Smooth muscle cell (in vitro differentiated cells): Measurements from ENCODE around the gene OR5K3. TPM values are rescaled to one million over a fixed set of nuclear protein-coding genes. Genes with fewer than 3 reads are reported as not detected.

Experiments
- DNase-seq: peaks from one replicate; lab custom pipeline; 2025; ENCODE audit not compliant: unreplicated experiment; lab: John Stamatoyannopoulos, UW
- H2AFZ ChIP-seq: fragments of 200-600 bp; sonication (generic); 2 replicates; pipeline ENCODE4 v1.6.0; 2016; ENCODE audit warnings: antibody characterized with exemption, low read depth, mild to moderate bottlenecking
- H3F3A ChIP-seq: fragments of 200-600 bp; sonication (generic); 2 replicates; pipeline ENCODE4 v1.6.0; 2017; ENCODE audit warnings: antibody characterized with exemption, low read depth
- H3K27ac ChIP-seq: fragments of 200-600 bp; sonication (generic); 2 replicates; pipeline ENCODE4 v1.5.1; 2016; ENCODE audit warnings: low read depth, mild to moderate bottlenecking
- H3K27me3 ChIP-seq: fragments of 200-600 bp; sonication (generic); 2 replicates; pipeline ENCODE4 v1.6.1; 2016; ENCODE audit warnings: low read depth, mild to moderate bottlenecking
- H3K36me3 ChIP-seq: fragments of 200-600 bp; sonication (generic); 2 replicates; pipeline ENCODE4 v1.5.1; 2016; ENCODE audit warnings: low read depth
- H3K4me1 ChIP-seq: fragments of 200-600 bp; sonication (generic); 2 replicates; pipeline ENCODE4 v1.5.1; 2016; ENCODE audit warnings: low read depth
- H3K4me2 ChIP-seq: fragments of 200-600 bp; sonication (generic); 2 replicates; pipeline ENCODE4 v1.6.0; 2016; ENCODE audit warnings: mild to moderate bottlenecking
- H3K4me3 ChIP-seq: fragments of 200-600 bp; sonication (generic); 2 replicates; pipeline ENCODE4 v1.5.1; 2016; ENCODE audit warnings: mild to moderate bottlenecking
- H3K79me2 ChIP-seq: fragments of 200-600 bp; sonication (generic); 2 replicates; pipeline ENCODE4 v1.6.0; 2016; ENCODE audit warnings: low read depth, mild to moderate bottlenecking
- H3K9ac ChIP-seq: fragments of 200-600 bp; sonication (generic); 2 replicates; pipeline ENCODE4 v1.6.0; 2016; ENCODE audit warnings: low read depth
- H3K9me3 ChIP-seq: fragments of 200-600 bp; sonication (generic); replicated peaks from 2 replicates; pipeline ENCODE4 v1.5.1; 2016; ENCODE audit warnings: low read depth
- H4K20me1 ChIP-seq: fragments of 200-600 bp; sonication (generic); 2 replicates; pipeline ENCODE4 v1.6.0; 2016; ENCODE audit warnings: low read depth
- CTCF ChIP-seq: fragments of 200-600 bp; sonication (generic); IDR thresholded peaks from 2 replicates; pipeline ENCODE4 v1.5.1; 2017; ENCODE audit warnings: borderline replicate concordance, mild to moderate bottlenecking, antibody characterized with exemption; ENCODE audit not compliant: insufficient read depth, poor library complexity, severe bottlenecking
- WGBS: methylation state at CpG from one replicate; pipeline ENCODE4 v1.1.7; 2016; ENCODE audit warnings: low lambda C conversion rate; 5-methylcytosine and 5-hydroxymethylcytosine counted together
- polyA plus RNA-seq: library from polyadenylated mRNA; unstranded; fragments of >200 nt; fragmentation: Nextera tagmentation; extraction: Ambion mirVana; gene quantifications from 2 replicates; pipeline ENCODE4 v1.2.1, GENCODE V29; 2016
- total RNA-seq: library from RNA; depleted of rRNA; stranded (reverse); fragments of >200 nt; gene quantifications from 2 replicates; pipeline ENCODE4 v1.2.3, GENCODE V29; 2014

Gene OR5K3
- total and polyA plus RNA-seq, 2 experiments from 2014 or later = not detected

- Histone ChIP-seq H4K20me1 (no peaks in the 10 kb centered on the region), H2AFZ (no peak overlapping the region), H3F3A (no peaks in the 10 kb centered on the region), H3K27me3 (no peaks in the 10 kb centered on the region), H3K9ac (no peak overlapping the region), H3K4me3 (no peak overlapping the region), H3K9me3 (no peaks in the 10 kb centered on the region), H3K4me2 (no peak overlapping the region), H3K36me3 (no peaks in the 10 kb centered on the region), H3K79me2 (no peaks in the 10 kb centered on the region), H3K4me1 (no peaks in the 10 kb centered on the region), H3K27ac (no peak overlapping the region)
- TF ChIP-seq CTCF = no peak
- no peak for DNase-seq
- 38% methylated on average over 2 of the region's 2 CpGs for WGBS
These were observed 43.3 kb downstream of the OR5K3 start for GRCh38 chr3:98433764-98434163.

- 93% methylated on average over 4 of the region's 4 CpGs for WGBS
These were observed 43.9 kb downstream of the OR5K3 start for GRCh38 chr3:98434412-98434811.

GRCh38 chr3:98440283-98440682, 49.8 kb downstream of the OR5K3 start:
- H4K20me1 ChIP-seq = no peaks in the 10 kb centered on the region
- no peaks in the 10 kb centered on the region for H3F3A ChIP-seq
- TF ChIP-seq CTCF = no peak
- no peak overlapping the region for H2AFZ ChIP-seq
- no peaks in the 10 kb centered on the region for H3K9me3 ChIP-seq
- no peaks in the 10 kb centered on the region for H3K27me3 ChIP-seq
- DNase-seq = no peak
- no peak overlapping the region for H3K4me3 ChIP-seq
- no peaks in the 10 kb centered on the region for H3K79me2 ChIP-seq
- H3K27ac ChIP-seq = no peak overlapping the region
- no peaks in the 10 kb centered on the region for H3K36me3 ChIP-seq
- H3K9ac ChIP-seq = no peak overlapping the region
- no peak overlapping the region for H3K4me2 ChIP-seq
- H3K4me1 ChIP-seq = no peaks in the 10 kb centered on the region

More at GRCh38 chr3:98434412-98434811, 43.9 kb downstream of the OR5K3 start:
- H3K4me3 ChIP-seq = no peak overlapping the region
- H3K4me1 ChIP-seq = no peaks in the 10 kb centered on the region
- no peaks in the 10 kb centered on the region for H4K20me1 ChIP-seq
- no peaks in the 10 kb centered on the region for H3K27me3 ChIP-seq
- no peaks in the 10 kb centered on the region for H3K79me2 ChIP-seq
- H3K27ac ChIP-seq = no peak overlapping the region
- H3K9ac ChIP-seq = no peak overlapping the region
- H3K36me3 ChIP-seq = no peaks in the 10 kb centered on the region
- H2AFZ ChIP-seq = no peak overlapping the region
- H3K4me2 ChIP-seq = no peak overlapping the region
- DNase-seq = no peak
- TF ChIP-seq CTCF = no peak
- H3K9me3 ChIP-seq = no peaks in the 10 kb centered on the region
- H3F3A ChIP-seq = no peaks in the 10 kb centered on the region

Other genes starting within 250 kb of the OR5K3 start
- gene OR5H14, start 243.2 kb upstream of the OR5K3 start, total RNA-seq = not detected in 2 replicates
- gene OR5H14, start 243.2 kb upstream of the OR5K3 start, polyA plus RNA-seq = not detected in 2 replicates
- gene OR5H15, start 224.0 kb upstream of the OR5K3 start, total RNA-seq = not detected in 2 replicates
- not detected in 2 replicates for gene OR5H15, start 224.0 kb upstream of the OR5K3 start, polyA plus RNA-seq
- not detected in 2 replicates for gene OR5H6, start 126.4 kb upstream of the OR5K3 start, total RNA-seq
- gene OR5H6, start 126.4 kb upstream of the OR5K3 start, polyA plus RNA-seq = not detected in 2 replicates
- not detected in 2 replicates for gene OR5H2, start 108.2 kb upstream of the OR5K3 start, total RNA-seq
- gene OR5H2, start 108.2 kb upstream of the OR5K3 start, polyA plus RNA-seq = not detected in 2 replicates
- gene OR5K4, start 36.8 kb upstream of the OR5K3 start, total RNA-seq = not detected in 2 replicates
- not detected in 2 replicates for gene OR5K4, start 36.8 kb upstream of the OR5K3 start, polyA plus RNA-seq
- gene OR5K1, start 72.5 kb downstream of the OR5K3 start, total RNA-seq = not detected in 2 replicates
- gene OR5K1, start 72.5 kb downstream of the OR5K3 start, polyA plus RNA-seq = 0.05 TPM in 1 of 2 replicates, not detected in the other
- gene OR5K2, start 107.0 kb downstream of the OR5K3 start, total RNA-seq = not detected in 2 replicates
- gene OR5K2, start 107.0 kb downstream of the OR5K3 start, polyA plus RNA-seq = not detected in 2 replicates
- gene CLDND1, start 132.2 kb downstream of the OR5K3 start, total RNA-seq = 161 and 179 TPM in 2 replicates
- 99.9 and 111 TPM in 2 replicates for gene CLDND1, start 132.2 kb downstream of the OR5K3 start, polyA plus RNA-seq
- not detected in 2 replicates for gene GPR15, start 141.3 kb downstream of the OR5K3 start, total RNA-seq
- not detected in 2 replicates for gene GPR15, start 141.3 kb downstream of the OR5K3 start, polyA plus RNA-seq
- 42.8 and 44.8 TPM in 2 replicates for gene CPOX, start 202.9 kb downstream of the OR5K3 start, total RNA-seq
- 19.3 and 25.8 TPM in 2 replicates for gene CPOX, start 202.9 kb downstream of the OR5K3 start, polyA plus RNA-seq